ENCODE data around the gene TMEM229B.
"Not testable (repeated sequence)": the region's sequence is repeated elsewhere in the genome, so short reads cannot be mapped to it uniquely, and the experiment has no call there.

Gene TMEM229B

DNA sequence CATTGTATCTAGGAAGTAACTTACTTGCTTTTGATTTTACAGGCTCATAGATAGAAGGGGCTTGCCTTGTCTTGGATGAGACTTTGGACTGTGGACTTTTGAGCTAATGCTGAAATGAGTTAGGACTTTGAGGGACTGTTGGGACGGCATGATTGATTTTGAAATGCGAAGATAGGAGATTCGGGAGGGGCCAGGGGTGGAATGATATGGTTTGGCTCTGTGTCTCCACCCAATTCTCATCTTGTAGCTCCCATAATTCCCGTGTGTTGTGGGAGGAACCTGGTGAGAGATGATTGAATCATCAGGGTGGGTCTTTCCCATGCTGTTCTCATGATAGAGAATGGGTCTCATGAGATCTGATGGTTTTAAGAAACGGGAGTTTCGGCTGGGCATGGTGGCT lies 36.9 kb downstream of the TMEM229B start:
- not testable (repeated sequence) for DNase-seq

DNA sequence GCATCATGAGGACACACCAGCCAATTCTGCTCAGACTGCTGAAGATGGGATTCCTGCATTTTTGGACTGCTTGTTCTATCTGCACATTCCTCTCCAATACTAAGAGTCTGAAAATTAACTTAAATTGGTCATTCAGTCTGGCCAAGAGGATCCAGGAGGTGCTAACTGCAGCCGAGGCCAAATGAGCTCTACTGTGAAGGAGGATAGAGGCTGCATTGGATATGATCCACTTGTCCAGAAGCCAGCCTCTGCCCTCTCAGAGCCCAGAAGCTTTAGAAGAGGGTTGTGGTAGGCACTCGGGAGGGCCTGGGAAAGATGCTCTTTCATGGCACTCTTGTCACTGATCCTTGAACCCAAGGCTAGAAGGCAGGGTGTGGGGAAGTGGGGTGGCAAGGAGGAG lies 39.4 kb downstream of the TMEM229B start:
- DNase-seq: no peak

DNA sequence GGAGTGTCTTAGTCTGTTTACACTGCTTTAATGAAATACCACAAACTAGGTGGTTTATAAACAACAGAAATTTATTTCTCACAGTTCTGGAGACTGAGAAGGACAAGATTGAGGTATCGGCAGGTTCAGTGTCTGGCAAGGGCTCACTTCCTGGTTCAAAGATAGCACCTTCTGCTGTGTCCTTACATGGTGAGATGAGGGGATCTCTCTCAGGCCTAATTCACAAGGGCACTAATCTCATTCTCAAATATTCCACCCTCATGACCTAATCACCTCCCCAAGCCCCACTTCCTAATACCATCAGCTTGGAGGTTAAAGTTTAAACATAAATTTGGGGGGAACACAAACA lies 41.5 kb downstream of the TMEM229B start:
- no peak for DNase-seq

DNA sequence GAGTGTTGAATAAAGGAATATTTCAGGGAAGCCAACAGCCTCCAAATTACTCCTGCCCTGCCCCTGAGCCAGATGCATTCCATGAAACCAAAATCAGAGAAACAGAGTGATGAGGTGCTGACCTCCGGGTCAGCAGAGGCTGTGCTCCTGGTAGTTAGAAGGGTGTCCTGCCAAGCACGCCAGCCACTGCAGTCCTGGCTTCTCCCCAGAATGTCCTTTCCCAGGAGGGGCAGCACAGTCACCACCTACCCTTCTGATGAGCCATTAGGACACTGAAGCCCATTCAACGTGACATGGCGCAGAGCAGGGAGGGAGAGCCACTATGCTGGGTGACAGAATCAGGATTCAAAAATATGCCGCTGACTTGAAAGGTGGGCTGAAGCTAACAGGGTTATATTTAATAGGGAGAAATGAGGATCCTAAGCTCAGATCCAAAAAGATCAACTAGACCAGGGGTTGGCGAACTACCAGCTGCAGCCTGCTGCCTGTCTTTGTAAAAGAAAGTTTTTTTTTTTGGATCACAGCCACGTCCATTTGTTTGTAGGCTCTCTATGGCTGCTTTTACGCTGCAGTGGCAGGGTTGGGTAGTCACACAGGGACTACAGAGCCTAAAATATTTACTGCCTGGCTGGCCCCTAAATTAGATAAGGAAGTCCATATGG lies 42.0 kb downstream of the TMEM229B start:
- no peak for DNase-seq

DNA sequence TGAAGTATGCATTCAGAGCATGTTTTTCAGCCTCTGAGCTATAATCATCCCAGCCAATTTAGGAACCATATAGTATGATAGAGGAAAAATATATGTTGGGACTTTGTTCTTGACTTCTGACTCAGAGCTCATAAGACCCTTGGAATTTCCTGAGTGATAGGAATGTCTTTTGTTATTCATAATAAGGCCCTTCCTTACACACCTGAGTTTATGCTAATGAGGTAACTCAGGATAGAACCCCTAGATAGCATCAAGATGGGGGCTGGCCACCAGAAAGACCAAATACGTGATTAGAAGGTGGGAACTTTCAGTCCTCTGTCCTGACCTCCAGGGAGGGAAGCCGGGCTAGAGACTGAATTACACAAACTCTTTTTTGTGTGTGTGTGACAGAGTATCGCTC lies 44.1 kb downstream of the TMEM229B start:
- DNase-seq: no peak

GRCh38 chr14:67442139-67442906 lies 46.2 kb downstream of the TMEM229B start:
- no peak for DNase-seq

- DNase-seq: no peak
These were observed 46.8 kb downstream of the TMEM229B start for GRCh38 chr14:67441672-67442071.

- no peak for DNase-seq
These were observed 47.3 kb downstream of the TMEM229B start for GRCh38 chr14:67441256-67441655.

GRCh38 chr14:67440513-67440912 lies 48.0 kb downstream of the TMEM229B start:
- no peak for DNase-seq

GRCh38 chr14:67438969-67439368 lies 49.6 kb downstream of the TMEM229B start:
- no peak for DNase-seq

DNA sequence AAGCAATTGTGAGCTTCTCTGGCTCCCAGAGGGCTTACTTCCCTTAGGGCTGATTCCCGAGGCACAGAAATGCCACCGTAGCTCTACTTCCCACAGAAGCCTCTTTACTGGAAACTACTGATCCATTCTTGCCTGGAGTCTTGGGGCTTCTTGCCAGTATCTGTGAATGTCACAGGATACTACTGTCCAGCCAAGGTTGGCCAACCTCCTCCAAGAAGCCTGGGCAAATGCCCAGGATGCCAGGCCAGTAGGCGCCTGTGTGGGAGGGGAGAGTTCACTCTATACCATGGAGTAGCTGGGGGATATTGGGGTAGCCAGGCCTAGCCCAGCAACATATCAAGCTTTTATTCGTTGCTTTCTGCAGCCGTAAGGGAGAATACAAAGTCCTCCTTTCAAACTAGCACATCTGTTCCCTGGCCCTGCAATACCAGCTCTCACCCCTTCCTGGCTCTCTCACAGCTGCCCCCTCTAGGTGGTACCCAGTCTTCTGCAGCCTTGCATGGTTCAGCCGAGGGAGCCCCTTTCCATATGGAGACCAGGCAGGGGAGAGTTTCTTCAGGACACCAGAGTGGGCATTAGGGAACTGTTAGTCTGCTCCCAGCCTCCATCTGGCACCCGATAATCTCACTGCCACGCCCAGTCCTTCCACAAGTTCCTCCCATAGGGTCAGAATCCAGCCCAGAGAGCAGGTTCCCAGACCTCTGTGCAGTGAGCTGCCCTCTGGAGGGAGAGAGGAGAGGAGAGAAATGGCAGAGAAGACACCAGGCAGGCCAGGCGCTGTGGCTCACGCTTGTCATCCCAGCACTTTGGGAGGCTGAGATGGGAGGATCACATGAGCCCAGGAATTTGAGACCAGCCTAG lies 52.3 kb downstream of the TMEM229B start:
- DNase-seq: no peak

DNA sequence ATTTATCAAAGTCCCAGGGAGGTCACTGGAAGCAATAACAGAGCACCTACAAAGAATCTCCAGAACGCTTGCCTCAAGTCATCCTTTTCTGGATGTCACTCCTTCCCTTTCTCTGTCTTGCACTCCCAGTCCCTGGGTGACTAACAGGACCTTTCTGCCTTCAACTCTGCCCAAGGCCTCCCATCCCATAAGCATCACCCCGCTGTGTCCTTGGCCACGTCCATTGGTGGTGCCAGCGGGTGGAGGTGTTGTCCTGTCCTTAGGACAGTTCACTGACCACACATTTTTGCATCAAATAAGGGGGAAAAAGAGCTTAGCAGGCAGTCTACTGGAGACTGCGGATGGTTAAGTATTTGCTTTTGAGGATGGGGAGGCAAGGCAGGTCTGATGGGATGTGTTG lies 52.9 kb downstream of the TMEM229B start:
- no peak for DNase-seq

GRCh38 chr14:67432050-67432564 lies 56.4 kb downstream of the TMEM229B start:
- no peak for DNase-seq

DNA sequence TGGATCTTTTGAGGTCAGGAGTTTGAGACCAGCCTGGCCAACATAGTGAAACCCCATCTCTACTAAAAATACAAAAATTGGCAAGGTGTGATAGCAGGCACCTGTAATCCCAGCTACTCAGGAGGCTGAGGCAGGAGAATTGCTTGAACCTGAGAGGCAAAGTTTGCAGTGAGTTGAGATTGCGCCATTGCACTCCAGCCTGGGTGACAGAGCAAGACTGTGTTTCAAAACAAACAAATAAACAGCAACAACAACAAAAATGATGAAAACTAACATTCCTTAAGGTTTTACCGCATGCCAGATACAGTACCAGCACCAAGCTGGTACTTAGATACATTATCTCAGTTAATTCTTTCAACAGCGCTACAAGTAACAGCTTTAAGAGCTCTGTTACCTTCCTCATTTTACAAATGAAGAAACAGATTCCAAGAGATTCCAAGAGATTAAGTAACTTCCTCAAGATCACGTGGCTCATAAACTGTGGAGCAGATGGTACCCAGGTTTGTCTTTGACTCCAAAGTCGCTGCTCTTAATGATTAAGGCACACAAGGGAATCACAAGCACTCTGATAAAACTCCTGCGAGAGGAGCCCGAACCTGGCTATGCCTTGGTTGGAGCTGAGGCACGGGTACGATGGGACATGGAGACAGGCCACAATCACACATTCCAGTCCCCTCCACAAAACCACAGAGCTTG lies 58.9 kb downstream of the TMEM229B start:
- DNase-seq: no peak

DNA sequence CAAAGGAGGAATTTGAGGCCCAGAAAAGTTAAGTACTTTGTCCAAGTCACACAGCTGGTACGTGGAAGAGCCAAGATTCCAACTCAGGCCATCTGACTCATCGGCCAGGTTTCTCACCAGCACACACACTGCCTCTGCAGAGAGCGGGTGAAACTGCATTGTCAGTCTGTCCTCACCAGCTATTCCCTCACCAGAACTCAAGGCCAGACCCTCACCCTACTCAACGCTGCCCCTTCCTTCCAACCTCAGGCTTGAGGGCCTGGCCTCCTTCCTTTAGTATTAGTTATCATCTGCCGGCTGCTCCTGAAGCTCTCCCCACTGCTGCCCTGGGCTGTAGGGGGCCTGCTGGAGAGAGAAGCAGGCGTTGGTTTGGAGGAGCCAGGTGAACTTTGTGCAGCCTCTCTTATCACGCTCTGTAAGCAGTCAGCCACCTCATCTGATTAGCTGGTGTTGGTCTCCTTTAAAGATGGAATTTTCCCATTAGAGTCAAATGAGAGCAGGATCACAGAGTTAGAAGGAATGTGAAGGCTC lies 60.0 kb downstream of the TMEM229B start:
- DNase-seq: no peak

DNA sequence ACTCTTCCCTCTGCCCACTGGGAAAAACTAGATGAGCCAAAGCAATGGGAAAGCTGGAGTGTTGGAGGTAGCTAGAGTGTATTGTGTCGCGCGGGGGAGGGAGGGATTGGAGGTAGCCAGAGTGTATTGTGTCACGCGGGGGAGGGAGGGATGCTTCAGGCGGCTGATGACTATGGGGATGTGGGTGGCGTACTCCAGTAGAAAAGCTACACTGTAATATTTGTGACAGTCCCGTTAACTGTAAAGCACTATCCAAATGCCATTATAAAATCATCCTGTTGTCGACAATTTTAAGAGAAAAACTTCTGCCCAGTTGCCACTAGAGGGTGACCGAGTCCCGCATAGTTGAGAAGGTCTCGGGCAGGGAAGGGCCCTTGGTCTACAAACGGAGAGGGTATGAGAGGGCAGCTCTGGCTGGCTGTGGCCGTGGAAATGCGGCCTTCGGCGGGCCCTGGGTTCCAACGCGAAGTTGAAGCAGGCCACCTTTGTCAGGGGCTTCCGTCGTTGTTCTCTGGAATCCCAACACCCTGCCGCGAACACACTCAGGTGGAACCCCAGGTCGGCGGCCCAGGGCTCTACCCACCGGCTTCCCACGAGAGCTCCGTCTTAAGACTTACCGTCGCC lies 61.4 kb downstream of the TMEM229B start:
- DNase-seq: peak; percentile 86

- no peak for DNase-seq
These were observed 62.4 kb downstream of the TMEM229B start for GRCh38 chr14:67426161-67426560.

- DNase-seq: peak; percentile 50
These were observed 62.9 kb downstream of the TMEM229B start for GRCh38 chr14:67425608-67426007.

DNA sequence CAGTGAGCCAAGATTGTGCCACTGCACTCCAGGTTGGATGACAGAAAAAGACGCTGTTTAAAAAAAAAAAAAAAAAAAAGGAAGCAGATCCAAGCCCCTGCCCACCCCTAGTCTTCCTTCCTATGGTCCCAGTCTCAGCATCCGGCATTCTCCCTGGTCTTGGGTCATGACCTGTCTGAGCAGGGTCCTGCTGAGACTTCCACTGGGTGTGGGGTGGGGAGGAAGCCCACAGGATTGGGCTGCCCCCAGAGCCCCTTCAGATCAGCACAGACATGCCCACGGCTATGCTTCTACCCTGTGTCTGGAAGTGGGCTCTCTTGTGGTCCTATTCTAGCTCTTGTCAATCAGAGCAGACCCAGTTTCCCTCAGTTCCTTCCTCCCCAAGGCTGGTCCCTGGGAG lies 64.0 kb downstream of the TMEM229B start:
- DNase-seq: no peak

- DNase-seq: peak; percentile 44
These were observed 65.1 kb downstream of the TMEM229B start for GRCh38 chr14:67423424-67423823.

GRCh38 chr14:67421356-67422224 lies 66.9 kb downstream of the TMEM229B start:
- no peak for DNase-seq

All from hematopoietic multipotent progenitor cell treated with erythropoietin and hydrocortisone succinate and interleukin-3 and kit ligand, for 8 days (in vitro differentiated cells).